ENCODE data around the gene LARGE1. TPM values are rescaled to one million over a fixed set of nuclear protein-coding genes. Genes with fewer than 3 reads are reported as not detected.
A peak's percentile ranks its signal among the peaks of the same experiment; 100 is the strongest.
"Not testable (repeated sequence)": the region's sequence is repeated elsewhere in the genome, so short reads cannot be mapped to it uniquely, and the experiment has no call there.

Gene LARGE1
- total RNA-seq, 1 donor from 2014 or later: 195 TPM

GRCh38 chr22:33465554-33465953 lies 454.7 kb downstream of the LARGE1 start:
- H3K27me3 Mint-ChIP-seq: no peaks in the 10 kb centered on the region
- no peak for DNase-seq (ENCODE audit: low spot score, unreplicated experiment)
- no peak for TF ChIP-seq CTCF (IDR thresholded peaks at IDR 0.05; ENCODE audit: unreplicated experiment)

GRCh38 chr22:33464698-33465097 lies 455.6 kb downstream of the LARGE1 start:
- no peaks in the 10 kb centered on the region for H3K27me3 Mint-ChIP-seq
- H3K4me1 Mint-ChIP-seq (ENCODE audit: low read depth): peaks cover 14% of the 10 kb centered on the region
- no peak overlapping the region for H3K4me3 Mint-ChIP-seq (ENCODE audit: low read depth)
- DNase-seq (ENCODE audit: low spot score, unreplicated experiment): no peak
- TF ChIP-seq CTCF (IDR thresholded peaks at IDR 0.05; ENCODE audit: unreplicated experiment): no peak
- peaks cover 16% of the 10 kb centered on the region for H3K36me3 Mint-ChIP-seq (ENCODE audit: insufficient read depth)
- H3K27ac Mint-ChIP-seq: no peak overlapping the region
- H3K9me3 Mint-ChIP-seq (ENCODE audit: low read depth): peaks cover 6% of the 10 kb centered on the region

More at GRCh38 chr22:33465554-33465953, 454.7 kb downstream of the LARGE1 start:
- no peak overlapping the region for H3K4me3 Mint-ChIP-seq (ENCODE audit: low read depth)
- peaks cover 18% of the 10 kb centered on the region for H3K36me3 Mint-ChIP-seq (ENCODE audit: insufficient read depth)
- peaks cover 6% of the 10 kb centered on the region for H3K9me3 Mint-ChIP-seq (ENCODE audit: low read depth)
- H3K4me1 Mint-ChIP-seq (ENCODE audit: low read depth): peaks cover 10% of the 10 kb centered on the region
- peak overlapping the region; percentile 32 for H3K27ac Mint-ChIP-seq

- H3K9me3 Mint-ChIP-seq (ENCODE audit: low read depth): peaks cover 6% of the 10 kb centered on the region
- peak overlapping the region; percentile 51 for H3K27ac Mint-ChIP-seq
- peaks cover 11% of the 10 kb centered on the region for H3K36me3 Mint-ChIP-seq (ENCODE audit: insufficient read depth)
- no peak for DNase-seq (ENCODE audit: low spot score, unreplicated experiment)
- H3K27me3 Mint-ChIP-seq: no peaks in the 10 kb centered on the region
- no peak for TF ChIP-seq CTCF (IDR thresholded peaks at IDR 0.05; ENCODE audit: unreplicated experiment)
- peaks cover 9% of the 10 kb centered on the region for H3K4me1 Mint-ChIP-seq (ENCODE audit: low read depth)
- no peak overlapping the region for H3K4me3 Mint-ChIP-seq (ENCODE audit: low read depth)
Observed at GRCh38 chr22:33461698-33462434, 458.4 kb downstream of the LARGE1 start.

GRCh38 chr22:33461245-33461644 lies 459.0 kb downstream of the LARGE1 start:
- H3K4me1 Mint-ChIP-seq (ENCODE audit: low read depth); H3K4me3 Mint-ChIP-seq (ENCODE audit: low read depth): not testable (repeated sequence)

GRCh38 chr22:33459137-33459536 lies 461.1 kb downstream of the LARGE1 start:
- Mint-ChIP-seq H3K9me3 (ENCODE audit: low read depth) (peaks cover 6% of the 10 kb centered on the region), H3K36me3 (ENCODE audit: insufficient read depth) (peaks cover 15% of the 10 kb centered on the region), H3K4me1 (ENCODE audit: low read depth) (peaks cover 9% of the 10 kb centered on the region), H3K27ac (no peak overlapping the region), H3K4me3 (ENCODE audit: low read depth) (no peak overlapping the region), H3K27me3 (no peaks in the 10 kb centered on the region)
- DNase-seq (ENCODE audit: low spot score, unreplicated experiment): no peak
- TF ChIP-seq CTCF (IDR thresholded peaks at IDR 0.05; ENCODE audit: unreplicated experiment): no peak

More at GRCh38 chr22:33461245-33461644, 459.0 kb downstream of the LARGE1 start:
- not testable (repeated sequence) for H3K27me3 Mint-ChIP-seq; H3K9me3 Mint-ChIP-seq (ENCODE audit: low read depth); H3K27ac Mint-ChIP-seq; DNase-seq (ENCODE audit: low spot score, unreplicated experiment)
- peaks cover 13% of the 10 kb centered on the region for H3K36me3 Mint-ChIP-seq (ENCODE audit: insufficient read depth)

GRCh38 chr22:33456511-33456910 lies 463.8 kb downstream of the LARGE1 start:
- Mint-ChIP-seq H3K9me3 (ENCODE audit: low read depth) (no peaks in the 10 kb centered on the region), H3K4me1 (ENCODE audit: low read depth) (peaks cover 15% of the 10 kb centered on the region), H3K4me3 (ENCODE audit: low read depth) (no peak overlapping the region), H3K27ac (no peak overlapping the region), H3K36me3 (ENCODE audit: insufficient read depth) (peaks cover 6% of the 10 kb centered on the region), H3K27me3 (no peaks in the 10 kb centered on the region)
- no peak for DNase-seq (ENCODE audit: low spot score, unreplicated experiment)
- no peak for TF ChIP-seq CTCF (IDR thresholded peaks at IDR 0.05; ENCODE audit: unreplicated experiment)
